HFF-Myc (cell line): ENCODE data around the gene ADAM19.

Experiments used
- DNase-seq: peaks from one replicate; pipeline ENCODE4 v3.0.0-alpha.2; 2011; ENCODE audit warnings: low read depth; ENCODE audit errors: extremely low read depth
- H3K4me3 ChIP-seq: replicated peaks from 2 replicates; pipeline ENCODE4 v1.5.1; 2011; ENCODE audit warnings: low read depth, mild to moderate bottlenecking, control low read depth, low read length
- TF ChIP-seq, protein P1 (sequence below): IDR thresholded peaks from 2 replicates; pipeline ENCODE4 v1.5.1; 2012; ENCODE audit warnings: mild to moderate bottlenecking, low read depth, low read length, control low read depth; ENCODE audit errors: missing control alignments

The ADAM19 gene

DNA sequence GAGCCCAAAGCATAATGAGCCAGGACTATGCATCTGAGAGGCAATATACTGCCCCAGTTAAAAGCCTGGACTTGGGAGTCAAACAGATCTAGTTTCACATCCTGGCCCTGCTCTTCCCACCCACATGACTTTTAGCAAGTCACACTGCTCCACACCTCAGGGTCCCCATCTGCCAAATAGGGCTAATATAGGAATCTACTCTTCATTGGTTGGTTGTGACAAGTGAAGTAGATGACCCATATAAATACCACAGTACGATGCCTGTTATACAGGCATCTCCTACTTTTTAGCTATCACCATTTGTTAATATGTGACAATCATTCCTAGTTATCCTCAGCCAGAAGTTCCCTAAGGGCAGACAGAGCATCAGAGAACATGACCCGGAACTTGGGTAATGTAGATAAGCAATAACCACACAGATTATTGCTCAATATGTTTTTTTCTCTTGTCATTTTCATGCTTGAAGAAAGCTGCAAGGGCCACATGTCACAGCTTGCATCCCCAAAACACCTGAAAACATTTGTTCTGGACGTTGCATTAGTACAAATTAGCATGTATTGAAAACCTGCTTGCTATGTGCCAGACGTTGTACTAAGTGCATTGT is 20.4 kb downstream of the ADAM19 start:
- DNase-seq = no peak
- TF ChIP-seq, protein P1, sequence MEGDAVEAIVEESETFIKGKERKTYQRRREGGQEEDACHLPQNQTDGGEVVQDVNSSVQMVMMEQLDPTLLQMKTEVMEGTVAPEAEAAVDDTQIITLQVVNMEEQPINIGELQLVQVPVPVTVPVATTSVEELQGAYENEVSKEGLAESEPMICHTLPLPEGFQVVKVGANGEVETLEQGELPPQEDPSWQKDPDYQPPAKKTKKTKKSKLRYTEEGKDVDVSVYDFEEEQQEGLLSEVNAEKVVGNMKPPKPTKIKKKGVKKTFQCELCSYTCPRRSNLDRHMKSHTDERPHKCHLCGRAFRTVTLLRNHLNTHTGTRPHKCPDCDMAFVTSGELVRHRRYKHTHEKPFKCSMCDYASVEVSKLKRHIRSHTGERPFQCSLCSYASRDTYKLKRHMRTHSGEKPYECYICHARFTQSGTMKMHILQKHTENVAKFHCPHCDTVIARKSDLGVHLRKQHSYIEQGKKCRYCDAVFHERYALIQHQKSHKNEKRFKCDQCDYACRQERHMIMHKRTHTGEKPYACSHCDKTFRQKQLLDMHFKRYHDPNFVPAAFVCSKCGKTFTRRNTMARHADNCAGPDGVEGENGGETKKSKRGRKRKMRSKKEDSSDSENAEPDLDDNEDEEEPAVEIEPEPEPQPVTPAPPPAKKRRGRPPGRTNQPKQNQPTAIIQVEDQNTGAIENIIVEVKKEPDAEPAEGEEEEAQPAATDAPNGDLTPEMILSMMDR = no peak
- no peak overlapping the region for H3K4me3 ChIP-seq

DNA sequence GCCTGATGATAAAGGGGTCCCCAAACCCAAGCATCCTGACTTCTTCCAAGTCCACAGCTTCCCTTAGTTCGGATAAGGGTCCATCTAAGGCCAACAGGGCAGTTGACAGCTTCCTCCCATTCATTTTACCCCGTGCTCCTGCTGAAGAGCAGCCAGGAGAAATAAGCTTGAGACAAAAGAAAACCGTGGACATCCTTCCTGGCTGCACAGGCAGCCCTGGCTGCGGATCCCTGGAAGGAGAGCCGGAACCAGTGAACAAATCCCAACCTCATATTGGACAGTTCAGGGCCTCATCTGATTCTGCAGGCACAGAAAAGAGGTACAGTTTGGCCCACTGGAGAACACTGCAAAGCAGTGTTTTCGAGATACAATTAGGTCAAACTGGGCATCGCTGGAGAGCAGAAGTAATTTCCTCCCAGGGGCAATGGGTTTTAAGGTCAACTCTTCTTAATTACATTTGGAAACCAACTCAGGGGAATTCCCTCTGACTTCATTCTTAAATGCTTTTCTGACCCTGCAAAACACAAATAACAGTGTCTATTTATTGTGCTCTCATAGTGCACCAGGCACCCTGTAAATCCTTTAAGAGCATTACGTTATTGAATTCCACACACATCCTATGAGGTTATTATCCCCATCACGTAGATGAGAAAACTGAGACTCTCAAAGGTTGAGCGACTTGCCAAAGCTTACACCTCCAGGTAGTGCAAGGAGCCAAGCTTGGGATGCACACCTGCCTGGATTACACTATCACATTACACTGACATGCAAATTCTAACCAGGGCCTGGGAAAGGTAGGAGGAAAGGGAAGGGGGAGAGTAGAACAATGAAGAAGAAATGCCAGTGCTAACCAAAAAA is 21.2 kb downstream of the ADAM19 start:
- no peak for DNase-seq
- TF ChIP-seq, protein P1 = no peak
- no peak overlapping the region for H3K4me3 ChIP-seq

DNA sequence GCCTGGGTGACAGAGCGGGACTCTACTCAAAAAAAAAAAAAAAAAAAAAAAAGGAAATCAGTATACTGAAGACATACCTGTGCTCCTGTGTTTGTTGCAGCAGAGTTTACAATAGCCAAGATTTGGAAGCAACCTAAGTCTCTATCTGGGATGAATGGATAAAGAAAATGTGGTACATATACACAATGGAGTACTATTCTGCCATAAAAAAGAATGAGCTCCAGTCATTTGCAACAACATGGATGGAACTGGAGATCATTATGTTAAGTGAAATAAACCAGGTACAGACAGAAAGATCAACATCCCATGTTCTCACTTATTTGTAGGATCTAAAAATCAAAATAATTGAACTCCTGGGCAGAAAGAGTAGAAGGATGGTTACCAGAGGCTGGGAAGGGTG is 22.9 kb downstream of the ADAM19 start:
- no peak for DNase-seq
- H3K4me3 ChIP-seq = no peak overlapping the region
- TF ChIP-seq, protein P1 = no peak

- no peak overlapping the region for H3K4me3 ChIP-seq
- TF ChIP-seq, protein P1 = no peak
- DNase-seq = no peak
These were observed 24.9 kb downstream of the ADAM19 start for GRCh38 chr5:157550663-157551062.

- TF ChIP-seq, protein P1 = no peak
- no peak overlapping the region for H3K4me3 ChIP-seq
These were observed 25.5 kb downstream of the ADAM19 start for GRCh38 chr5:157549954-157550549.

DNA sequence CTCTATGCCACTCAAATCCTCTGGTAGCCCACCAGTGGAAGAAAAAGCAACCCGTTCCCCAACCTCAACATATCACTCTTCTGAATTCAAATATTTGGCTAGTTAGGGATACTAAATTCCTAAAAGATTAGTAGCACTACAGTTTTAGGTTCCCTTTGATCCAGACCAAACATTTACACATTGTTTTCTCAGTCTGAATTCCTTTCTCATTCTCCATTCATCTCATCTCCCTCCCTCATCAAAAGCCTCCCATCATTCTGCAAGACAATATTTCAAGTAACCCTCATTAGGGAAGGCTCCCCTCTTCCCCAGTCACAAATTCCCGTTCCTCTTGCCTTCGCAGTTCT is 26.3 kb downstream of the ADAM19 start:
- DNase-seq = no peak
- TF ChIP-seq, protein P1 = no peak
- H3K4me3 ChIP-seq = no peak overlapping the region

More at GRCh38 chr5:157549954-157550549, 25.5 kb downstream of the ADAM19 start:
- no peak for DNase-seq
